ENCODE measurements around the gene GPR139.

- TF ChIP-seq, protein P1, sequence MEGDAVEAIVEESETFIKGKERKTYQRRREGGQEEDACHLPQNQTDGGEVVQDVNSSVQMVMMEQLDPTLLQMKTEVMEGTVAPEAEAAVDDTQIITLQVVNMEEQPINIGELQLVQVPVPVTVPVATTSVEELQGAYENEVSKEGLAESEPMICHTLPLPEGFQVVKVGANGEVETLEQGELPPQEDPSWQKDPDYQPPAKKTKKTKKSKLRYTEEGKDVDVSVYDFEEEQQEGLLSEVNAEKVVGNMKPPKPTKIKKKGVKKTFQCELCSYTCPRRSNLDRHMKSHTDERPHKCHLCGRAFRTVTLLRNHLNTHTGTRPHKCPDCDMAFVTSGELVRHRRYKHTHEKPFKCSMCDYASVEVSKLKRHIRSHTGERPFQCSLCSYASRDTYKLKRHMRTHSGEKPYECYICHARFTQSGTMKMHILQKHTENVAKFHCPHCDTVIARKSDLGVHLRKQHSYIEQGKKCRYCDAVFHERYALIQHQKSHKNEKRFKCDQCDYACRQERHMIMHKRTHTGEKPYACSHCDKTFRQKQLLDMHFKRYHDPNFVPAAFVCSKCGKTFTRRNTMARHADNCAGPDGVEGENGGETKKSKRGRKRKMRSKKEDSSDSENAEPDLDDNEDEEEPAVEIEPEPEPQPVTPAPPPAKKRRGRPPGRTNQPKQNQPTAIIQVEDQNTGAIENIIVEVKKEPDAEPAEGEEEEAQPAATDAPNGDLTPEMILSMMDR (IDR thresholded peaks at IDR 0.05; ENCODE audit: low read depth, low read length, missing input control), result no peak
- TF ChIP-seq FOXA1 (IDR thresholded peaks at IDR 0.05), result no peak
- no peak for TF ChIP-seq ZBTB33 (IDR thresholded peaks at IDR 0.05)
- TF ChIP-seq FOXA2 (IDR thresholded peaks at IDR 0.05), result no peak
- no peak for TF ChIP-seq SP1 (IDR thresholded peaks at IDR 0.05)
- TF ChIP-seq MAX (IDR thresholded peaks at IDR 0.05), result no peak
- TF ChIP-seq ATF3 (IDR thresholded peaks at IDR 0.05), result no peak
- no peak for TF ChIP-seq YY1 (IDR thresholded peaks at IDR 0.05)
- no peak for TF ChIP-seq REST (IDR thresholded peaks at IDR 0.05)
These were observed 31.0 kb upstream of the GPR139 start for GRCh38 chr16:20104563-20105183.

All from liver (tissue), 3 donors.